ENCODE data around the gene AQP2. TPM values are rescaled to one million over a fixed set of nuclear protein-coding genes. Genes with fewer than 3 reads are reported as not detected.

AQP2 gene
- total RNA-seq, 4 donors from 2014 or later, result not detected

DNA sequence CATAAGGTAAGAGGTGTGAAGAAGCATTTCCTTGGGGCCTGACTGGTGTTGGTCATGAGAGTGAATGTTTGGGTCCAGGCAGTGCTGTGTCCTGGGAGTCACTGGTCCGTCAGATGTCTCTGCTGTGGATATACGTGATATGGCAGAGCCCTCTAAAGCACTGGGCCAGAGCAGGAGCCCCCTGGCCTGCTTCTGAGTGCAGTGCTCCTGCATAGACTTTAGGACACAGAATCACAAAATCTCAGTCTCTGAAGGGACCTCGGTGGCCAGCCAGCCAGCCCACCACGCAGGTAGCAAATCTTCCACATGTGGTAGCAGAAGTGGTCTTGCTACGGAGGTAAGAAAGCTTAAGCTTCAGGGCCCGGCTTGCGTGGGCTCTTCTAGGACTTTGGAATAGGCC, 18.5 kb upstream of the AQP2 start:
- no peak overlapping the region for H3K4me3 ChIP-seq
- no peaks in the 10 kb centered on the region for H3K36me3 ChIP-seq
- no peaks in the 10 kb centered on the region for H3K27me3 ChIP-seq
- intact Hi-C loops (cut with DNase I; ENCODE audit: low total_unique reads) (no loop called here), in situ Hi-C loops (cut with MboI; ENCODE audit: low sequenced_read_pairs in 4 of 4) (no loop called here)
- DNase-seq (no peak), ATAC-seq (no peak)
- H3K27ac ChIP-seq, result no peak overlapping the region
- H3K4me1 ChIP-seq, result no peaks in the 10 kb centered on the region
- no peaks in the 10 kb centered on the region for H3K9me3 ChIP-seq
- TF ChIP-seq, protein P1, sequence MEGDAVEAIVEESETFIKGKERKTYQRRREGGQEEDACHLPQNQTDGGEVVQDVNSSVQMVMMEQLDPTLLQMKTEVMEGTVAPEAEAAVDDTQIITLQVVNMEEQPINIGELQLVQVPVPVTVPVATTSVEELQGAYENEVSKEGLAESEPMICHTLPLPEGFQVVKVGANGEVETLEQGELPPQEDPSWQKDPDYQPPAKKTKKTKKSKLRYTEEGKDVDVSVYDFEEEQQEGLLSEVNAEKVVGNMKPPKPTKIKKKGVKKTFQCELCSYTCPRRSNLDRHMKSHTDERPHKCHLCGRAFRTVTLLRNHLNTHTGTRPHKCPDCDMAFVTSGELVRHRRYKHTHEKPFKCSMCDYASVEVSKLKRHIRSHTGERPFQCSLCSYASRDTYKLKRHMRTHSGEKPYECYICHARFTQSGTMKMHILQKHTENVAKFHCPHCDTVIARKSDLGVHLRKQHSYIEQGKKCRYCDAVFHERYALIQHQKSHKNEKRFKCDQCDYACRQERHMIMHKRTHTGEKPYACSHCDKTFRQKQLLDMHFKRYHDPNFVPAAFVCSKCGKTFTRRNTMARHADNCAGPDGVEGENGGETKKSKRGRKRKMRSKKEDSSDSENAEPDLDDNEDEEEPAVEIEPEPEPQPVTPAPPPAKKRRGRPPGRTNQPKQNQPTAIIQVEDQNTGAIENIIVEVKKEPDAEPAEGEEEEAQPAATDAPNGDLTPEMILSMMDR (IDR thresholded peaks at IDR 0.05 in 4 of 5, conservative IDR thresholded peaks at IDR 0.05 in 1 of 5), result no peak
- no peak for TF ChIP-seq POLR2A (IDR thresholded peaks at IDR 0.05)

DNA sequence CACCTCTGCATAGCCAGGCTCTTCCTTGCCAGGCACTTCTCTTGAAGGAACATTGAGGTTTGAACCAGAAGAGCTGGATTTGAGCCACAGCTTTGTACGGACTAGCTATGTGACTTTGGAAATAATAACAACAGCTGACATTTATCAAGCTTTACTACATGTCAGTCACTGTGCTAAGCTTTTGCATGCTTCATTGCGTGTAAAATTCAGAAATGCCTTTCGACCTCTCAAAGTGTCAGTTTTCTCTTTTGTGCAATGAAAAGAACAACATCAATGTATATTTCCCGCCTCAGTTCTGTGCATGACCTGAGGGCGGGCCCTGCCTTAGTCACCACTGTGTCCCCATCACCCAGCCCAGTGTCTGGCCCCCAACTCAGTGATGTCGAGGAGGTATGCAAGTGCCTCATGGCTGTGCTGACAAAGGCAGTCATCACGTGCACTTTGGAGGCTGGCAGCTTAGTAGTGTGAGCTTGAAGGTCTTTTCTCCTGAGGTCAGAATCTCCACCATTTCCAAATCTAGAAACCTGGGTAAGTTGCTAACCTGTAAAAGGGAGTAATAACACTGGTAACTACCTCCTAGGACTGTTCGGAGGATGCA, 17.9 kb upstream of the AQP2 start:
- ATAC-seq, result no peak
- Histone ChIP-seq H3K27me3 (no peaks in the 10 kb centered on the region), H3K36me3 (no peaks in the 10 kb centered on the region), H3K4me1 (no peaks in the 10 kb centered on the region), H3K27ac (no peak overlapping the region), H3K9me3 (no peaks in the 10 kb centered on the region), H3K4me3 (no peak overlapping the region)
- TF ChIP-seq, protein P1 (IDR thresholded peaks at IDR 0.05 in 4 of 5, conservative IDR thresholded peaks at IDR 0.05 in 1 of 5), result no peak
- TF ChIP-seq POLR2A (IDR thresholded peaks at IDR 0.05), result no peak
- intact Hi-C loops (cut with DNase I; ENCODE audit: low total_unique reads) (no loop called here), in situ Hi-C loops (cut with MboI; ENCODE audit: low sequenced_read_pairs in 4 of 4) (no loop called here)
- no peak for DNase-seq

DNA sequence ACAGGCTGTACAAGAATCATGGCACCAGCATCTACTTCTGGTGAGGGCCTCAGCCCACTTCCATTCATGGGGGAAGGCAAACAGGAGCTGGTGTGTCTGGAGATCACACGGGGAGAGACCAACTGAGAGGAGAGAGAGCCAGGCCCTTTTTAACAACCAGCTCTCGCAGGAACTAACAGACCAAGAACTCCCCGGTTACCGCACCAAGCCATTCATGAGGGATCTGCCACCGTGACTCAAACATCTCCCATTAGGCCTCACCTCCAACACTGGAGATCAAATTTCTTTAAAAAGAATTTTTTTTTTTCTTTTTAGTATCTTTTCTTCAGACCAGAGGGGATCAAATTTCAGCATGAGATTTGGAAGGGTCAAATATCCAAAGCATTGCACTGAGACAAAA, 16.7 kb upstream of the AQP2 start:
- H3K27ac ChIP-seq, result no peak overlapping the region
- TF ChIP-seq, protein P1 (IDR thresholded peaks at IDR 0.05 in 4 of 5, conservative IDR thresholded peaks at IDR 0.05 in 1 of 5), result no peak
- no peak for TF ChIP-seq POLR2A (IDR thresholded peaks at IDR 0.05)
- in situ Hi-C loops (cut with MboI; ENCODE audit: low sequenced_read_pairs in 4 of 4) (no loop called here), intact Hi-C loops (cut with DNase I; ENCODE audit: low total_unique reads) (no loop called here)
- no peaks in the 10 kb centered on the region for H3K27me3 ChIP-seq
- H3K36me3 ChIP-seq, result no peaks in the 10 kb centered on the region
- no peak overlapping the region for H3K4me3 ChIP-seq
- H3K4me1 ChIP-seq, result no peaks in the 10 kb centered on the region
- ATAC-seq, result no peak
- H3K9me3 ChIP-seq, result no peaks in the 10 kb centered on the region
- DNase-seq, result no peak

DNA sequence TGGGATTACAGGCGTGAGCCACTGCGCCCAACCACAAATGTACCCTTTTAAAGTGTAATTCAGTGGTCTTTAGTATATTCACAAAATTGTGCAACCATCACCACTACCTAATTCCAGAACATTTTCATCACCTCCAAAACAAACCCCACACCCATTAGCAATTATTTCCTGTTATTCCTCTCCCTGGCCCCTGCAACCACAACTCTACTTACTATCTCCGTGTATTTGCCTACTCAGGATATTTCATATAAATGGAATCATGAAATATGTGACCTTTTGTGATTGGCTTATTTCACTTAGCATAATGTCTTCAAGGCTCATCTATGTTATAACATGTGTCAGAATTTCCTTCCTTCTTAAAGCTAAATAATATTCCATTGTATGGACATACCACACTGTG, 16.0 kb upstream of the AQP2 start:
- ATAC-seq, result no peak
- no peaks in the 10 kb centered on the region for H3K9me3 ChIP-seq

More for the DNA sequence above, 16.0 kb upstream of the AQP2 start:
- no peaks in the 10 kb centered on the region for H3K27me3 ChIP-seq
- TF ChIP-seq, protein P1 (IDR thresholded peaks at IDR 0.05 in 4 of 5, conservative IDR thresholded peaks at IDR 0.05 in 1 of 5), result no peak
- no peak for TF ChIP-seq POLR2A (IDR thresholded peaks at IDR 0.05)
- in situ Hi-C loops (cut with MboI; ENCODE audit: low sequenced_read_pairs in 4 of 4), result no loop called here
- no peak for DNase-seq
- intact Hi-C loops (cut with DNase I; ENCODE audit: low total_unique reads), result no loop called here
- H3K27ac ChIP-seq, result no peak overlapping the region
- no peaks in the 10 kb centered on the region for H3K36me3 ChIP-seq
- H3K4me1 ChIP-seq, result no peaks in the 10 kb centered on the region
- no peak overlapping the region for H3K4me3 ChIP-seq
